ENCODE data around the gene DDX4. TPM values are rescaled to one million over a fixed set of nuclear protein-coding genes. Genes with fewer than 3 reads are reported as not detected.
"Not testable (repeated sequence)": the region's sequence is repeated elsewhere in the genome, so short reads cannot be mapped to it uniquely, and the experiment has no call there.

DDX4 gene
- total RNA-seq, 1 experiment from 2014 or later = not detected

DNA sequence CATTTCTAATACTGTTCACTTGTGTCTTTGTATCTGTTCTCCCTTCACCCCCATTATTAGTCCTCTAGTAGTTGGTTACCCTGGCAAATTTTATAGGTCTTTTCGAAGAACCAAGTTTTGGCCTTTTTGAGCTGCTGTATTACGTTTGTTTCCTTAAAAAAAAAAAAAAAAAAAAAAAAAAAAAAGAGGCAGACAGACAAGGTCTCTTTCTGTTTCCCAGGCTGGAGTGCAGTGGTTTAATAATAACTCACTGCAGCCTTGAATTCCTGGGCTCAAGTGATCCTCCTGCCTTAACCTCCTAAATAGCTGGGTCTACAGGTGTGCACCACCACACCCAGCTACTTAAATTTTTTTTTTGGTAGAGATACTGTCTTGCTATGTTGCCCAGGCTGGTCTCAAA, 20.9 kb downstream of the DDX4 start (continued):
- TF ChIP-seq, protein P1, sequence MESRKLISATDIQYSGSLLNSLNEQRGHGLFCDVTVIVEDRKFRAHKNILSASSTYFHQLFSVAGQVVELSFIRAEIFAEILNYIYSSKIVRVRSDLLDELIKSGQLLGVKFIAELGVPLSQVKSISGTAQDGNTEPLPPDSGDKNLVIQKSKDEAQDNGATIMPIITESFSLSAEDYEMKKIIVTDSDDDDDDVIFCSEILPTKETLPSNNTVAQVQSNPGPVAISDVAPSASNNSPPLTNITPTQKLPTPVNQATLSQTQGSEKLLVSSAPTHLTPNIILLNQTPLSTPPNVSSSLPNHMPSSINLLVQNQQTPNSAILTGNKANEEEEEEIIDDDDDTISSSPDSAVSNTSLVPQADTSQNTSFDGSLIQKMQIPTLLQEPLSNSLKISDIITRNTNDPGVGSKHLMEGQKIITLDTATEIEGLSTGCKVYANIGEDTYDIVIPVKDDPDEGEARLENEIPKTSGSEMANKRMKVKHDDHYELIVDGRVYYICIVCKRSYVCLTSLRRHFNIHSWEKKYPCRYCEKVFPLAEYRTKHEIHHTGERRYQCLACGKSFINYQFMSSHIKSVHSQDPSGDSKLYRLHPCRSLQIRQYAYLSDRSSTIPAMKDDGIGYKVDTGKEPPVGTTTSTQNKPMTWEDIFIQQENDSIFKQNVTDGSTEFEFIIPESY (IDR thresholded peaks at IDR 0.05; ENCODE audit: extremely low read depth, insufficient replicate concordance, low read length) = no peak

DNA sequence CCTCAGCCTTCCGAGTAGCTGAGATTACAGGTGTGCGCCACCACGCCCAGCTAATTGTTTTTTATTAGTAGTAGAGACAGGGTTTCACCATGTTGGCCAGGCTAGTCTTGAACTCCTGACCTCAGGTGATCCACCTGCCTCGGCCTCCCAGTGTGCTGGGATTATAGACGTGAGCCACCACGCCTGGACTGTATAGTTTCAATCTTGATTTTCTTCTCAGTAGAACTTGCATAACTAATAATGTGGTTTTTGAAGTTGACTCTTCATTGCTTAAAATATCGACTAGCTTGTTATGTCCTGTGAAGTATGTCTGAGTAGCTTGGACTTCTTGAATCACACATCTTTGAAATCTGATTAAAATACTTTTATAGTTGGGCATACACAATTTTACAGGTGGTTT, 23.9 kb downstream of the DDX4 start:
- H3K79me2 ChIP-seq (ENCODE audit: insufficient read depth, low read length); BruUV-seq (replicated peaks); H3K9me2 ChIP-seq (ENCODE audit: insufficient read depth); H3K4me1 ChIP-seq (ENCODE audit: control insufficient read depth in 1 of 2, insufficient read depth in 2 of 2, low read length in 2 of 2); H4K20me1 ChIP-seq (ENCODE audit: insufficient read depth); intact Hi-C loops (cut with micrococcal nuclease); DNase-seq (ENCODE audit: low read depth, low spot score); H2AFZ ChIP-seq (ENCODE audit: low read depth, low read length, poor library complexity, severe bottlenecking); H3K9ac ChIP-seq (ENCODE audit: low read length); H3K27me3 ChIP-seq (ENCODE audit: insufficient read depth, low read length); H3K4me2 ChIP-seq (ENCODE audit: low read length); H3K9me3 ChIP-seq (ENCODE audit: control insufficient read depth in 1 of 2, insufficient read depth in 1 of 2, low read depth in 1 of 2, low read length in 2 of 2); RAD21 ChIA-PET (ENCODE audit: low non-redundant PET in 1 of 2, low total read pairs in 2 of 2, uncharacterized antibody in 2 of 2, unreplicated experiment in 2 of 2); ATAC-seq; H3K4me3 ChIP-seq (replicated peaks in 1 of 2; ENCODE audit: low read depth in 1 of 2, low read length in 2 of 2); POLR2A ChIA-PET; H3K27ac ChIP-seq (ENCODE audit: low read depth, low read length); CTCF ChIA-PET; H3K36me3 ChIP-seq (ENCODE audit: control insufficient read depth in 1 of 2, insufficient read depth in 2 of 2, low read length in 2 of 2): not testable (repeated sequence)

DNA sequence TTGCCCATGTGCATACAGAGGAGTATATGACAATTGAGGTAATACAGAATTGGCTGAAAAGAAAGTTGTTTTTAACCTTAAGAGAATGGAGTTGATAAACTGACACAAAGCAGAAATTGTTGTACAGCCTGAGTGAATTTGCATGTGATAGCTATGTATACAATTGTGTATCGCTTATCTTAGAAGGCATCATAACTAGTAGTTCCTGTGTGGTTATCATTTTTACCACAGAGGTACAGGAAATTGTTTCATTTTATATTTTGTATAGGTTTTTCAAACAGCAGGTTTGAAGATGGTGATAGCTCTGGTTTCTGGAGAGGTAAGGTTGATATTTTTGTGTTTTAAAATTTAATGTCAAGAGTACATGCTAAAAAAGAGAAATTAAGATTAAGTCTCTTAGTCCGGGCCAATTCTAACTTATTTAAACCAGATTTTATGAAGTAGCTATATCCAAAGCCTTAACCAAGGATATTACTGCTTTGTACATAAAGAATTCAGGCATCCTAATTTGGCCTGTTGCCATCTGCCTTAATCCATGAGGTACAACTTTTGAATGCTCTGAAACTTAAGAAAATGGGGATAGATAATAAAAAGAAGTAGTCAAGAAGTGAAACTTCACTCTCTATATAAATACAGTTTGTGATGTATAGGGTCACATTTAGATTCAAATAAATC, 26.0 kb downstream of the DDX4 start:
- no peak overlapping the region for H3K4me2 ChIP-seq (ENCODE audit: low read length)
- no peaks in the 10 kb centered on the region for H3K79me2 ChIP-seq (ENCODE audit: insufficient read depth, low read length)
- H3K4me3 ChIP-seq (replicated peaks in 1 of 2; ENCODE audit: low read depth in 1 of 2, low read length in 2 of 2) = no peak overlapping the region
- no TSS peak for BruUV-seq (replicated peaks)
- POLR2A ChIA-PET = no interaction called here
- ATAC-seq = no peak
- H3K9ac ChIP-seq (ENCODE audit: low read length) = no peak overlapping the region
- TF ChIP-seq TCF7L2 (IDR thresholded peaks at IDR 0.05; ENCODE audit: borderline replicate concordance, extremely low read depth, insufficient read depth, insufficient read length) (no peak), SP1 (IDR thresholded peaks at IDR 0.05; ENCODE audit: low read depth) (no peak)
- intact Hi-C loops (cut with micrococcal nuclease) = no loop called here
- CTCF ChIA-PET = no interaction called here
- no peak for DNase-seq (ENCODE audit: low read depth, low spot score)
- no peaks in the 10 kb centered on the region for H3K36me3 ChIP-seq (ENCODE audit: control insufficient read depth in 1 of 2, insufficient read depth in 2 of 2, low read length in 2 of 2)
- H3K9me2 ChIP-seq (ENCODE audit: insufficient read depth) = no peaks in the 10 kb centered on the region
- no peaks in the 10 kb centered on the region for H3K4me1 ChIP-seq (ENCODE audit: control insufficient read depth in 1 of 2, insufficient read depth in 2 of 2, low read length in 2 of 2)
- no peaks in the 10 kb centered on the region for H4K20me1 ChIP-seq (ENCODE audit: insufficient read depth)
- H3K9me3 ChIP-seq (ENCODE audit: control insufficient read depth in 1 of 2, insufficient read depth in 1 of 2, low read depth in 1 of 2, low read length in 2 of 2) = no peaks in the 10 kb centered on the region
- H3K27ac ChIP-seq (ENCODE audit: low read depth, low read length) = no peak overlapping the region
- no peak overlapping the region for H2AFZ ChIP-seq (ENCODE audit: low read depth, low read length, poor library complexity, severe bottlenecking)
- H3K27me3 ChIP-seq (ENCODE audit: insufficient read depth, low read length) = no peaks in the 10 kb centered on the region
- RAD21 ChIA-PET (ENCODE audit: low non-redundant PET in 1 of 2, low total read pairs in 2 of 2, uncharacterized antibody in 2 of 2, unreplicated experiment in 2 of 2) = no interaction called here

Measured in HCT116 (cell line).